ENCODE data around the gene CDKAL1.

CDKAL1 gene

GRCh38 chr6:21163110-21163837, 629.0 kb downstream of the CDKAL1 start:
- Histone ChIP-seq H3K4me3 (replicated peaks; ENCODE audit: insufficient read depth, low read length) (no peak overlapping the region), H3K27ac (replicated peaks) (no peak overlapping the region), H3K27me3 (ENCODE audit: insufficient read depth, poor library complexity, severe bottlenecking) (no peaks in the 10 kb centered on the region)
- DNase-seq (ENCODE audit: low read depth in 1 of 2, low spot score in 1 of 2) = no peak
- TF ChIP-seq SPI1 (IDR thresholded peaks at IDR 0.05; ENCODE audit: borderline replicate concordance, low read depth) = no peak
- TF ChIP-seq CTCF (IDR thresholded peaks at IDR 0.05; ENCODE audit: insufficient read depth, low read length) = no peak

GRCh38 chr6:21163838-21164180, 629.6 kb downstream of the CDKAL1 start:
- no peak for DNase-seq (ENCODE audit: low read depth in 1 of 2, low spot score in 1 of 2)
- no peak overlapping the region for H3K4me3 ChIP-seq (replicated peaks; ENCODE audit: insufficient read depth, low read length)
- TF ChIP-seq CTCF (IDR thresholded peaks at IDR 0.05; ENCODE audit: insufficient read depth, low read length) (no peak), SPI1 (IDR thresholded peaks at IDR 0.05; ENCODE audit: borderline replicate concordance, low read depth) (no peak), GABPA (IDR thresholded peaks at IDR 0.05; ENCODE audit: low read depth) (no peak)
- H3K27me3 ChIP-seq (ENCODE audit: insufficient read depth, poor library complexity, severe bottlenecking) = no peaks in the 10 kb centered on the region
- no peak overlapping the region for H3K27ac ChIP-seq (replicated peaks)

GRCh38 chr6:21164768-21165326, 630.6 kb downstream of the CDKAL1 start:
- TF ChIP-seq SPI1 (IDR thresholded peaks at IDR 0.05; ENCODE audit: borderline replicate concordance, low read depth) (no peak), CTCF (IDR thresholded peaks at IDR 0.05; ENCODE audit: insufficient read depth, low read length) (no peak), POLR2AphosphoS5 (IDR thresholded peaks at IDR 0.05; ENCODE audit: low read depth) (no peak)
- DNase-seq (ENCODE audit: low read depth in 1 of 2, low spot score in 1 of 2) = no peak
- H3K27ac ChIP-seq (replicated peaks) = no peak overlapping the region
- no peaks in the 10 kb centered on the region for H3K27me3 ChIP-seq (ENCODE audit: insufficient read depth, poor library complexity, severe bottlenecking)
- H3K4me3 ChIP-seq (replicated peaks; ENCODE audit: insufficient read depth, low read length) = no peak overlapping the region

GRCh38 chr6:21166754-21167153, 632.5 kb downstream of the CDKAL1 start:
- no peak for DNase-seq (ENCODE audit: low read depth in 1 of 2, low spot score in 1 of 2)
- Histone ChIP-seq H3K27me3 (ENCODE audit: insufficient read depth, poor library complexity, severe bottlenecking) (no peaks in the 10 kb centered on the region), H3K4me3 (replicated peaks; ENCODE audit: insufficient read depth, low read length) (no peak overlapping the region), H3K27ac (replicated peaks) (no peak overlapping the region)
- TF ChIP-seq POLR2AphosphoS5 (IDR thresholded peaks at IDR 0.05; ENCODE audit: low read depth) (no peak), CTCF (IDR thresholded peaks at IDR 0.05; ENCODE audit: insufficient read depth, low read length) (no peak), REST (IDR thresholded peaks at IDR 0.05; ENCODE audit: insufficient replicate concordance, low read depth) (no peak), SPI1 (IDR thresholded peaks at IDR 0.05; ENCODE audit: borderline replicate concordance, low read depth) (no peak), GABPA (IDR thresholded peaks at IDR 0.05; ENCODE audit: low read depth) (no peak)
